GM21360 (cell line): ENCODE data around the gene KIF26B.
"Not testable (repeated sequence)": the region's sequence is repeated elsewhere in the genome, so short reads cannot be mapped to it uniquely, and the experiment has no call there.

Source experiments
- ATAC-seq: cut with Tn5 transposase; IDR thresholded peaks from one replicate; pipeline ENCODE4 v1.9.1; 2021; ENCODE audit warnings: mild to moderate bottlenecking, moderate library complexity; ENCODE audit not compliant: unreplicated experiment

KIF26B gene

DNA sequence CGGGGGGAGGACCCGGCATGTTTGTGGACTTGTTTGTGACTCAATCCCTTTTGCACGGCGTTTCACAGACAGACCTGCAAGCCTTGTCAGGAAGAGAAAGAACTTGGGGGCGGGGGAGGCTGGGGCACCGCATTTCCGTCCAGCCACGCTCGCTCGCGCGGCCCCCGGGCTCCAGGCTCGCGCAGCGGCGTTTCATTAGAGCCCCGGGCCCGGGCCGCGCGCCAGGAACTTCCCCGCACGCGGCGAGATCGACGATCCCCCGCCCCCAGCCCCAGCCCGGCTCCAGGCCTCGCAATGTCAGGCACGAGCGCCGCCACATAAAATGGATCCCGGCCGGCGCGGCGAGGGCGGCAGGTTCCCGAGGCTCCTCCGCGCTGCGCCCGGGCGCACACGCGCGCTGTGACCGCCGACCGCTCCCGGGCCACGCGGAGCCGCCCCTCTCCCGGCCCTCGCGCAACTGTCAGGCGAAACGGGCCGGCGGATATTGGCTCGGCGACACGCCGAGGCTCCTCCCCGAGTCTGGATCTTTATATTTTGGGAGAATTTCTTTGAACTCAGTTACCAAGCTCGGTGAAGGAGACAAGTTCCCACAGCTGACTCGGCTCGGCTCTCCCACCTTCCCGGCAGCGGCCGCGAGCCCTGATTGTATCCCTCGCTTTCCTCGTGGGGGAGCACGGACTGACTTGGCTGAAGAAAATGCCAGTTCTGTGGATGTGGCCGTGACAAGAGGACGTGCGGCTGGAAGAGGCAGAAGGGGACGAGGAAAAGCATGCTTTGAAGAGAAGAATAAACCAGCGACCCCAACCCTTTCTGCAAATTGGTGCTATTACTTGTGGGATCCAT lies at the start of gene KIF26B:
Gene KIF26B, plus strand, starts transcription at position 557 of the 843 bp plus-strand sequence. CDS start 440 bp downstream, outside the sequence.
- no peak for ATAC-seq

DNA sequence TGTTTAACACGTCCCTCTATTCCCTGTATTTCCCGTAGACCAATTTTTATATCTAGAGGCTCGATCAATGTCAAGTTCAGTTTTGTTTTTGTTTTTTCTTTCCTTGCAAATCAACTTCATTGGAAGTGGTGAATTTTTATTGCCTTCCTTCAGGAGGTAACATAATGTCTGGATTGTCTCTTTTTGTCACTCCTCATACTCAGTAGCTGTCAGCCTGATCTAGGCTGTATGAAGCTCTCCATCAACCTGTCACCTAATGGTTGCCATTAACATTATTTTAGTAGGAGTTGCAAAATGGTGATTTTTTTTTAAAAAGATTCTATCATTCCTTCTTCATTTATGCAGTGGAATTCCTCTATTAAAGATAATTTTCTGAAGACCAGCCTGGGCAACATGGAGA lies 49.7 kb upstream of the KIF26B start:
- ATAC-seq = no peak

DNA sequence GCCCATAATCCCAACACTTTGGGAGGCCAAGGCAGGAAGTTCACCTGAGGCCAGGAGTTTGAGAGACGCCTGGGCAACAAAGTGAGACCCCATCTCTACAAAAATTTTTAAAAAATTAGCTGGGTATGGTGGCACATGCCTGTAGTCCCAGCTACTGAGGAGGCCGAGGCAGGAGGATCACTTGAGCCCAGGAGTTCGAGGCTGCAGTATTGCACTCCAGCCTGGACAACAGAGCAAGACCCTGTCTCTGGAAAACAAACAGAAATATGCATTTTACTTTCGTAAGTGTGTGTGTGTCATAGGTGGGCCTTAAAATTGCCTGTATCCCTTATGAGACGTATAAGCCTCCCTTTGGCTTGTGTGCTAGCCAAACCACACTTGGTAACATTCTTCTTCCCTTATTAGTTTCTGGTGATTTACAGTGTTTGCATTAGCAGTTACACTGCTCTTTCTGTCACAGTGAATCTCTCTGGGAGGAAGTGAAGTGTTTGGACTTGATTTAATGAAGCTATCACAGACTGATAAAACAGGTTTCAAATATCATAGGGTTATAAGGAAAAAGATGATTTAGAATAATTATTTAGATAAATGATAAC lies 48.9 kb upstream of the KIF26B start:
- no peak for ATAC-seq

DNA sequence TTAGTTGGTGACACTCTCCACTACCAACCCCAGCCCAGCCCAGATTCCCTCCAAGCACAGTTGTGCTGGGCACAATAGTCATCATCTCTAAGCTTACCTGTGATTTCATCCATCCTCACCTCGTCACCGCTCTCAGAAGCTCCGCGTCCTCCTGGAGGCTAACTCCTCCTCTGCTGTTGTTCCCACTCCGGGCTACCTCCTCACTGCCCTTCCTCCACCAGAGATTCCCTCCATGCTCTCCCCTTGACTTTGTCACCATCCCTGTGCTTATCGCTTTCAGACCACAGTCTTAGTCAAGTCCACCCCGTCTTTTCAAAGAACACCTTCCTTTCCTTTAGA lies 47.0 kb upstream of the KIF26B start:
- ATAC-seq = no peak

DNA sequence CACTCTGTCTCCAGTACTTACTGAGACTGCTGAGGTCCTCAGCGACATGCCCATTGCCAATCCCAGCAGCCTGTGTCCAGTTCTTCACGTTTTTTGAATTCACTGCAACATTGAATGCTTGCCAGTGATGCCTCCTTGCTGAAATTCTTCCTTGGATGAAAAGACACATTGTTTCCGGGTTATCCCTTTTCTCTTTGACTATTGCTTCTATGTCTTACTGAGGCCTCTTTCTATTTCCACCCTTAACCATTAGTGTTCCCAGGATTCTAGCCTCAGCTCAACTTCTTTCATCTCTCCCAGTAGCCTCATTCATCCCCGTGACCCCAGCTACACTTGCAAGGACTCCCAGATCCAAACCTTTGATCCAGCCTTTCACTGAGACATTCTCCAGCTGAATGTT lies 46.5 kb upstream of the KIF26B start:
- ATAC-seq = no peak

DNA sequence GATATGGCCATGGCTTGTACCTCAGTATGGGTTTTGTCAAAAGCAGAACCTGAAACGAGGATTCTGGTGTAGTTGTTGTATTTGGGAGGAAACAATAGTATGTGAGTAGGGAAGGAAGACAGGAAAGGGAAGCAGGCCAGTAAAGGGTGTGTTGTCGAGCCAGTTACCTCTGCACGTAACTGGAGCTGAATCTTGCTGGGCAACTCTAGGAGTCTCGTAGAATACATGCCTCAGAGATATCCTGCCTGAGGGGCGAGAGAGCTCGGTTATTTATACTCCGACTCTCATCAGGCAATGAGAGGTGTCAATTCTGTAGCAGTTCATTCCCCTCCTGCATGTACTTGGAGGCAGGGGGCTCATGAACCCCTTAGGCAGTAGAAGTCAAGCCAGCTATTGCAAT lies 45.9 kb upstream of the KIF26B start:
- ATAC-seq = no peak

DNA sequence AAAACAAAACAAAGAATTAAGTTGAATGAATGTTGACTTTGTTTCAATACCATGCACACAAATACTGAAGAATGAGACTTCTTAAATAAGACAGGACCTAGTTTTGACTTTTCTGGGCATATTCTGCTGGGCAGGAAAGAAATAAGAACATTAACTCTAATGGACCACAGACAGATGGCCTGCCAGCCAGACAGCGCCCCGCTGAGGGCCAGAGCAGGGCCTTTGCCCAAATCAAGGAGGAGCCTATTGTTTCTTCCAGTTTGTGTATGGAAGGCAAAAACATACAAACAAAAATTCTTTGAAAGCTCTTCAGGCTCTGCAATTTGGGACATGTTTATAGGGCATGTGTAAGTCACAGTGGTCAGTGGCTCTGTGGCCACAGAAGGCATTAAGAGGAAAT lies 44.4 kb upstream of the KIF26B start:
- no peak for ATAC-seq

DNA sequence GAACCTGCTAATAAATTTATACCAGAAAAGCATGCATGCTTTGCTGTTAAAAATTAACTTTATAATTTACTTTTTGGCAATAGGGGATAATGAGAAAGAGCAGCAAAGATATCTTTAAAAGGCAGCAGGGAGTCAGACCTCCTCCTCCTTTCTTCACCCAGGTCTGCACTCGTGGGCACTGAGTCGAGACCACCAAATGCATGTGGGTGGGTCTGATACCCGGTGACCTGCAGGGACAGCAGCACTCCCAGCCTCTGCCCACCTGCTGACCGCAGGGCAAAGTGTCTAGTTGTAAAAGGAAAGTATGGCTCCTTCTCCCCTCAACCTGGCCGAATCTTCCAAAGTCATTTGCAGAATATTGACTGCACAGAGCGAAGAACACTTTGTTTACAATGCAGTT lies 43.7 kb upstream of the KIF26B start:
- no peak for ATAC-seq

DNA sequence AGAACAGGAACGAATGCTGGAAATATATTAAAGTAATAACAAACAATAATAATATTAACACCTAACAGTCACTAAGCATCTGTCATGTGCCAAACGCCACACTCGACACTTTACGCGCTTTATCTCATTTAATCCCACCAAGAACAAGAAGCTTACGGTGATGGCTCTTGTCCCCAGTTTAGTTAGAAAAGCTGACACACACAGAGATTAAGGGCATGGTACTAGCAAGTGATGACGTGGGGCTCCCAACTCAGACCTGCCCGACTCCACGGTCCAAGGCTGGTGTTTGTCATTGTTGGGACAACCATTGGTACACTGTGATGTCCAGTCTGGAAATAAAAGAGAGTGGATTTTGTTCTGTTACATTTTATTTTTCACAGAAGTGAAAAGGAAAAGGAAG lies 41.1 kb upstream of the KIF26B start:
- ATAC-seq = no peak

DNA sequence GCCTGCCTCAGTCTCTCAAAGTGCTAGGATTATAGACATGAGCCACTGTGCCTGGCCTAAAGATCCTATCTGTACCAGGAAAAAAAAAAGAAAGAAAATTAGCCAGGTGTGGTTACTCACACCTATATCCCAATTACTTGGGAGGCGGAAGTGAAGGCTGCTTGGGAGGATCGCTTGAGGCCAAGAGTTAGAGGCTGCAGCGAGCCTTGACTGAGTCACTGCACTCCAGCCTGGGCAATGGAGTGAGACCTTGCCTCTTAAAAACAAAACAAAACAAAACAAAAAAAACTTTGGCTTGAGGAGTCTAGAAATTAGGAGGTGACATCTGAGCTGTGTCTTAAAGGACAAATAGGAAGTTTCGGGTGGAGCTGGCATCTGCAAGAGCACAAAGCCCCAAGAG lies 38.7 kb upstream of the KIF26B start:
- no peak for ATAC-seq

DNA sequence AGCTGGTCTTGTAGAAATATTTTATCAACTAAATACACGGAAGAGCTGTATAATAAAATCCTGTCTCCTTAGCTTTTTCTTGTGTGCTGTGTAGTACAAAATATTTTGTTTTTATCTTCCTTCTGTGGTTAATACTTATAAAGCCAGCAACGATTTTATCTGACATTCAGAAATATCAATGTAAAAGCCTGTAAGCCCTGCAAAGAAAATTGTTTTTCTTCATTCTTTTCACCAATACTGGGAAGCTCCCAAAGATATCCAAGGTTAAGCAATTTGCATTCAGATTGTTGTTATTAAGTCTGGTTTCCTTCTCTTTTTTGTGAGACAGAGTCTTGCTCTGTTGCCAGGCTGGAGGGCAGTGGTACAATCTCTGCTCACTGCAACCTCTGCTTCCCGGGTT lies 38.0 kb upstream of the KIF26B start:
- ATAC-seq = no peak

DNA sequence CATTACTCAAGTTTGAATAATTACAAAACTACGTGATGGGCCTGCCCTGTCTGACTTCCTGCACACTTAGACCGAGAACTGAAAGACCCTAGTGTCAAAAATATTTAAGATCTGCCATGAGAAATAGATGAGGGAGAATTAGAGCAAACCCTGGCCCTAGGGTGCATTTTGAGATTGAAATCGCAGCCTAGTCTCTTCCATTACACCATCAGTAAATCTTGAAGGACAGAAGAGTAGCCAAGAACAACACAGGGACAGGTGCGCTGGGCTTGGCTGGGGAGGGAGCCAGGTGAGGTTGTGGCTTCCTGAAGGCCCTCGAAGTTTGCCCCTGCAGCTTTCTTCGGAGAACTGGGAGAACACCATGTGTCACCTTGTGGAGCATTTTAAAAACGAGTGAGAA lies 36.7 kb upstream of the KIF26B start:
- ATAC-seq = no peak

DNA sequence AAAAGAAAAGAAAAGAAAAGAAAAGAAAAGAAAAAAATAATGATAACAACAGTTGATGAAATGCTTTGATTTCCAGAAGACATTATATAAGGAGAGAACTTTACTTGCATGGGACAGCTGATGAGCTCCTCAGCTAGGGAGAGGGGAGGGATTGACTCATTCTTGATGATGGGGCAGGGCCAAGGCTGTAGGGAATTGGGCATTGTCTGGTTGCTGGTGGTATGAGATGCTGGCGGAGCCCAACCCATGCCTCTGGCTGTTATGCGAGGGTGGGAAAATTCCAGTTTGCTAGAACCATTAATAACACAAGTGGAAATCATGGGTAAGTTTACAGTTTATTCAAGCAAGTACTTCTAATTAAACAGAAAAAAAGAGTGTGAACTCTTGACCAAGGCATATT lies 36.0 kb upstream of the KIF26B start:
- no peak for ATAC-seq

DNA sequence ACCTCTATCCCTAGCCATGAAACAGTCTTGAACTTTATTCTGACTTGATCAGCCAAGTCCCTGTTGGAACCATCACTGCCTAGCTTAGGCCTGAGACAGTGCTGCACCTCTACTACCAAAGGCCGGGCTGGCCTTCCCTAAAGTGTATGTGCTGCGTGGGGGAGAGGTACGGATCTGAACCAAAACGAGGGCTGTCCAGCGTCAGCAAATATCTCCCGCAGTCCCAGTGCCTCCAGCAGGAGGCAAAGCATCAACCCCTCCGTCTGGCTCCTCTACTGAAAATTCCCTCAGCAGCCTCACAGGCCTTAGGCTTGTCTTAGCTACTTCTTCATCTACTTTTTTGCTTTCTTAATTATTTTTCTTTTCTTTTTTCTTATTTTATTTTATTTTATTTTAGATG lies 33.3 kb upstream of the KIF26B start:
- no peak for ATAC-seq

DNA sequence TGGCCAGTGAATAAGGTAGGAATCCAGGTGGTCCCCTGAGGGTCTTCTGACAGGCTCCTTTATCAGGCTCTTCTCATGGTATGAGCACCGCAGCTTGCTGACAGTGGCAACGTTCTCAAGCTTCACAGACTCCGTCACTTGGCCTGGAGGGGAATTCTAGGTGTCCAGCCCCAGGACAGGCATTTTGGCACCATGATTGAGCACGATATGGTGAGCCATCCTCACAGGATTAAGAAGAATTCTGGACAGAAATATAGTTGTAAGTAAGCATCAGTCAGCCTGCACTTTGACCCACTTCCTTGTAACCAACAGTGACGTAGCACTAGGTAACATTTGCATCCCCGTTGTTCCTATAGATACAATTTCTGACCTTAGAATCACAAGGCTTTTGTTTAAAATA lies 30.5 kb upstream of the KIF26B start:
- no peak for ATAC-seq

DNA sequence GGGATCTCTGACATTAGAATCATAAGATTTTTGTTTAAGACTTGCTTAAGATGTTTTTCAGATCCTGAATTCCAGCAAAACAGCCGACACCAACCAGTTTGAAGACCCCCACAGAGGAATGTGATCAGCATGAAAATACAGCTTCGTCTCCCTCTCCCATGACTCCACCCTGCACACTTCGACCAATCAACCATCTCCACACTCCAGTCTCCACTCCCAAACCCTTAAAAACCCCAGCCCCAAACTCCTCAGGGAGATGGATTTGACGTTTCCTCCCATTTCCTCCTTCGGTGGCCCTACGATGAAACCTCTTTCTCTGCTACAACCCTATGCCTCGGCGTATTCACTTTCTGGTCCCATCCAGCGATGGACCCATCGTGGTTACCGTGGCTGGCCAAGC lies 30.1 kb upstream of the KIF26B start:
- no peak for ATAC-seq

DNA sequence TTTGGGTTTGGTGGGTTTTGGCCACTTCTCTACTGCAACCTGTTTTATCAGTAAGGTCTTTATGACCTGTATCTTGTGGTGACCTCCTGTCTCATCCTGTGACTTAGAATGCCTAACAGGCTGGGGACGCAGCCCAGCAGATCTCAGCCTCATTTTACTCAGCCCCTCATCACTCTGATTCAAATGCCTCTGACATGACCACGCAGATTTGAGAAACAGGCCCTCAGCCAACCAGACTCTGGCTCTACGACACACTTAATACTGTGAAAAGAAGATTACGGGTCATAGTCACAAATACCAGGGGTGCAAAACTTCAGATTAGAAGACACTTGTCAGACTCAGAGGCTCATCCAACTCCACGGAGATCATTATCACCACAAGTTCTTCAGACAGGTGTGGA lies 28.3 kb upstream of the KIF26B start:
- ATAC-seq = no peak

DNA sequence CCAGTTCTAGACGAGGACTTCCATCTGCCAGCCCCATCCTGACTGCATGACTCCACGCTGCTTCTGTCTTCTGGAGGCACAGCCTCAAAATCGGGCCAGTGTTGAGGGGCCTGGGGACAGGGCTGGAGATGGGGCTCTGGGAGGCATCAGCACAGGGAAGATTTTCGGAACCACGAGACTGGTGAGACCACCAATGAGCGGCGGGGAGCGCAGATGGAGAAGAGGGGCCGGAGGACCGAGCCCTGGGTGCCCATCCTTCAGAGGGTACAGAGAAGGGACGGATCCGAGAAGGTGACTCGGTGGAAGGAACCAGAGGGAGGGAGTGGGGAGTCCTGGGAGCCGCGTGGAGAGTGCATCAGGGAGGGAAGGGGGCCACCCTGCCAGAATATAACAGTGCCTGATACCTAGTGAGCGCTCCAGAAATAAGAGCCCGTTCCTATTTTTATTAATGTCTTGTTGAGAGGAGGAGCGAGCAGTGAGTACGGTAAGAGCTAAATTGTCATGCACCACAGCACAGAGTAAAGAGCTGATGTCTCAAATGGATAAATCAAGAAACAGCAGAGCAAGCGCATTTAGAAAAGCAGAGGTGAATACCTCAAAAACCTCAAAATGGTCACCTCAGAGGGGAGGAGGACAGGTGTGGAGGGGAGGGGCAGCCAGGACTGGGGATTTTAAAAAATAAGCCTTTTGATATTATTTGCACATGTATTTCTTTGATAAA lies 26.2 kb upstream of the KIF26B start:
- no peak for ATAC-seq

DNA sequence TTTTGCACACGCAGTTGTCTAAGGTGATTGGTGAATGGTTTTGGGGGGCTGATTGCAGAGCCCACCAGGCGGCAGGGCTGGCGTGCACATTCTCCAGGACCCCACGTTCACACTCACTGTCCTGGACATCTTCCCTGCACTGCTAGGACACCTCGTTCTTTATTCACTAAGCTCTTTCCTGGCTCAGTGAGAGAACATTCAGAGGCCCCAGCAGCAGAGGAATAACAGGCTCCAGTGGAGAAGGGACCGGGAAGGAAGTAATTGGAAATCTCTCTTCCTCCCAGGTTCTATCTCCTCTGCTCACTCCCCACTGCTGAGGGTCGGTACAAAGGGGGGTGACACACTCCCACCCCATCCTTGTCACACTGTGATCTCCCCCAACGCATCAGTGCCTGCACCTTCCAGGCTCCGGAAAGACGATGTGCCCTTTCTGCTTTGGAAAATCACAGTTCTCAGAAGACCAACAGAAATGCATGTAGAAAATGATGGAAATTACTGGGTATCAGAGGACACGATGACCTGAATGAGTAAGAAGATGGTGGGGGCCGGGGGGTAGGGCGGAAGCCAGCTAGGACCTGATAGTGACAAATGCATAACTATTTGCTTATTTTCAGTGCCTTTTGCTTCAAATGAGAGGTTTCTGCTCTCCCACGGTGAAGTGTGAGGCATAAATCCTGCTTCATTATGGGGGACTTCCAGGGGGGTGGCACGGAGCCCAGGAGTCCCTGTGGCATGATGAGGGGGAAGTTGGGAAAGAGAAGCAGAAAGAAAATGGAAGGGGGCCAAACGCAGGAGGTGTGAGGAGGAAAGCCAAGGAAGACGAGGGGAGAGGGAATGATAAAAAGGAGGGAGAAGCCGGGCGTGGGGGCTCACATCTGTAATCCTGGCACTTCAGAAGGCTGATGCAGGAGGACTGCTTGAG lies 25.2 kb upstream of the KIF26B start:
- ATAC-seq = no peak

DNA sequence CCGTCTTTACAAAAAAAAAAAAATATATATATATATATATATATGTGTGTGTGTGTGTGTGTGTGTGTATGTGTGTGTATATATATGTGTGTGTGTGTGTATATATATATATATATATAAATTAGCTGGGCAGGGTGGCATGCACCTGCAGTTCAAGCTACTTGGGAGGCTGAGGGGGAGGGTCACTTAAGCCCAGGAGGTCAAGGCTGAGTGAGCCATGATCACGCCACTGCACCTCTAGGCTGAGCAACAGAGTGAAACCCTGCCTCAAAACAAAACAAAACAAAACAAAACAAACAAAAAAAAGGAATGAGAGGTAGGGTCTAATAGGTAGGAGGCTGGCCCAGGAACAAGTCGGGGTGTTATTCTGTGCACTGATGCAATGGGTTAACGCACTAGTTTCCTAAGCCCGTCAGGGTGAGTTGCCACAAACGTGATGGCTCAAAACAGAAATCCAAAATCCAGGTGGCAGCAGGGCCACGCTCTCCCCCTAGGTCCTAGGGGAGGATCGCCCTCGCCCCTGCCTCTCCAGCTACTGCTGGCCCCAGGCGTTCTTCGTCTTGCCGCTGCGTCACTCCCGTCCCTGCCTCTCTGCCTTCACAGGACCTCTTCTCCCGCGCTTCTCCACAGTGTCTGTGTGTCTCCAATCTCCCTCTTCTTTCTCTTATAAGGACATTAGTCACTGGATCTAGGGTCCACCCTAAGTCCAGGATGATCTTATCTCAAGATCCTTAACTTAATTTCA lies 24.3 kb upstream of the KIF26B start:
- not testable (repeated sequence) for ATAC-seq
